ENCODE measurements around the gene SUN5. TPM values are rescaled to one million over a fixed set of nuclear protein-coding genes. Genes with fewer than 3 reads are reported as not detected.

The SUN5 gene
- total and polyA plus RNA-seq, 2 of the 8 experiments (the other 6 are each of a cell fraction or from before 2014, with no cell fraction given), result not detected

- peaks cover 0 to 4% (median 2%) of the 10 kb centered on the region in 4 experiments; a peak in 3 of 7 replicates for H3K4me1 ChIP-seq (replicated peaks in 1 of 4; ENCODE audit: control insufficient read depth in 3 of 4, insufficient read depth in 4 of 4, low read length in 3 of 4)
- peak within 1 kb of the TSS; percentile 72; the same call in 1 of the 2 replicates for H2AFZ ChIP-seq (ENCODE audit: low read length)
- no peaks in the 10 kb centered on the region for H3K79me2 ChIP-seq (ENCODE audit: control insufficient read depth in 1 of 2, insufficient read depth in 2 of 2, low read length in 2 of 2)
- H4K8ac ChIP-seq (ENCODE audit: extremely low read depth, insufficient read depth, low read length), result no peak within 1 kb of the TSS
- H4K20me1 ChIP-seq (replicated peaks in 1 of 2; ENCODE audit: control insufficient read depth in 1 of 2, insufficient read depth in 2 of 2, low read length in 2 of 2), result no peaks in the 10 kb centered on the region
- H3K27me3 ChIP-seq (replicated peaks in 1 of 4; ENCODE audit: control insufficient read depth in 3 of 4, extremely low read depth in 1 of 4, insufficient read depth in 3 of 4, low read length in 3 of 4), result no peaks in the 10 kb centered on the region
- no peak within 1 kb of the TSS for H3K23ac ChIP-seq (ENCODE audit: insufficient read length)
- H3K4me3 ChIP-seq (ENCODE audit: extremely low read depth in 1 of 4, insufficient read depth in 2 of 4, low read depth in 3 of 4, low read length in 4 of 4), result no peak within 1 kb of the TSS
- no peak for TF ChIP-seq JUN (IDR thresholded peaks at IDR 0.05; ENCODE audit: low read depth, low read length)
- no peak for TF ChIP-seq BCL11A (IDR thresholded peaks at IDR 0.05; ENCODE audit: low read depth in 2 of 2, low read length in 2 of 2)
- no peak for TF ChIP-seq POLR2A (IDR thresholded peaks at IDR 0.05; ENCODE audit: control extremely low read depth in 1 of 2, low read depth in 2 of 2, low read length in 2 of 2)
- TF ChIP-seq RAD21 (IDR thresholded peaks at IDR 0.05 in 1 of 2, conservative IDR thresholded peaks at IDR 0.05 in 1 of 2; ENCODE audit: low read depth in 2 of 2, low read length in 2 of 2), result no peak
- TF ChIP-seq RBBP5 (IDR thresholded peaks at IDR 0.05; ENCODE audit: borderline replicate concordance, low read depth, low read length), result no peak
- no peak for TF ChIP-seq CREB1 (IDR thresholded peaks at IDR 0.05)
- no peak for TF ChIP-seq TAF7 (optimal IDR thresholded peaks at IDR 0.05; ENCODE audit: borderline replicate concordance, low read depth, low read length)
- no peak for TF ChIP-seq MAFK (IDR thresholded peaks at IDR 0.05; ENCODE audit: low read depth, low read length)
- peak within 1 kb of the TSS; percentile 35 for H4K91ac ChIP-seq (replicated peaks; ENCODE audit: insufficient read length, low read length)
- CTCF ChIA-PET (ENCODE audit: partially characterized antibody), result interaction anchor here (1.0 to 1.4 kb wide), 3 partner anchors 11 to 128 kb away, joined by 3 read pairs; no protein-coding TSS in a partner anchor
- H3K56ac ChIP-seq (replicated peaks; ENCODE audit: insufficient read length, low read depth, low read length), result no peak within 1 kb of the TSS
- no peak within 1 kb of the TSS for H3K27ac ChIP-seq (ENCODE audit: low read depth, low read length)
- no peaks in the 10 kb centered on the region for H3K23me2 ChIP-seq (ENCODE audit: low read depth, low read length)
- H3K18ac ChIP-seq (ENCODE audit: extremely low read depth, low read length), result no peak within 1 kb of the TSS
- no peak within 1 kb of the TSS for H2BK12ac ChIP-seq (ENCODE audit: low read depth, low read length)
- H3K79me1 ChIP-seq (ENCODE audit: low read depth, low read length), result no peaks in the 10 kb centered on the region
- no peak within 1 kb of the TSS for H3K14ac ChIP-seq (ENCODE audit: insufficient read length)
- no peak within 1 kb of the TSS; a peak in 1 of 7 replicates for H3K9ac ChIP-seq (replicated peaks in 1 of 4; ENCODE audit: extremely low read depth in 1 of 4, low read depth in 3 of 4, low read length in 3 of 4)
- 81% methylated on average over 16 of the region's 25 CpGs; no CpG with 5 or more reads in 1 of the 2 experiments for WGBS, 2 experiments (ENCODE audit: extremely low coverage in 1 of 2, insufficient coverage in 1 of 2, insufficient read length in 1 of 2, insufficient replicate concordance in 2 of 2, low coverage in 1 of 2, low lambda C conversion rate in 2 of 2, missing lambda C conversion rate in 1 of 2)
- DNase-seq (ENCODE audit: low read depth in 1 of 2, low spot score in 2 of 2) (peak in 1 of 2 experiments; percentile 52), FAIRE-seq (no peak)
- H4K5ac ChIP-seq (ENCODE audit: insufficient read length, low read depth, low read length), result no peak within 1 kb of the TSS
- H3K4ac ChIP-seq (replicated peaks; ENCODE audit: insufficient read length, low read depth, low read length), result no peak within 1 kb of the TSS
- POLR2A ChIA-PET (ENCODE audit: partially characterized antibody), result no interaction called here
- no peak within 1 kb of the TSS for H2AK5ac ChIP-seq (ENCODE audit: low read depth, low read length)
- H3K4me2 ChIP-seq (ENCODE audit: insufficient read depth in 1 of 2, low read depth in 2 of 2, low read length in 2 of 2), result peak within 1 kb of the TSS in 1 of 2 experiments; percentile 7; a peak in 1 of 4 replicates
- peak within 1 kb of the TSS; percentile 23; the same call in 1 of the 2 replicates for H2BK15ac ChIP-seq (ENCODE audit: low read length)
- H2BK5ac ChIP-seq (ENCODE audit: low read depth, low read length), result no peak within 1 kb of the TSS
- H3K36me3 ChIP-seq (ENCODE audit: control insufficient read depth in 2 of 4, insufficient read depth in 4 of 4, low read length in 3 of 4), result no peaks in the 10 kb centered on the region
- no peaks in the 10 kb centered on the region for H3K9me3 ChIP-seq (ENCODE audit: insufficient read depth in 2 of 2, low read depth in 1 of 2, low read length in 1 of 2)
- no peak within 1 kb of the TSS for H2BK20ac ChIP-seq (ENCODE audit: low read length)
- no peak within 1 kb of the TSS for H2BK120ac ChIP-seq (replicated peaks; ENCODE audit: low read depth, low read length)
Observed at GRCh38 chr20:33053291-33054106, 49.3 kb upstream of the SUN5 start, which contains the start of gene BPIFB3. Gene BPIFB3 (plus strand): TSS chr20:33053903. CDS start chr20:33055436, 1,533 bp downstream.
